ENCODE measurements around the gene AUTS2. TPM values are rescaled to one million over a fixed set of nuclear protein-coding genes. Genes with fewer than 3 reads are reported as not detected.

Gene AUTS2
- total RNA-seq, 1 experiment from 2014 or later, result 50.0 TPM

DNA sequence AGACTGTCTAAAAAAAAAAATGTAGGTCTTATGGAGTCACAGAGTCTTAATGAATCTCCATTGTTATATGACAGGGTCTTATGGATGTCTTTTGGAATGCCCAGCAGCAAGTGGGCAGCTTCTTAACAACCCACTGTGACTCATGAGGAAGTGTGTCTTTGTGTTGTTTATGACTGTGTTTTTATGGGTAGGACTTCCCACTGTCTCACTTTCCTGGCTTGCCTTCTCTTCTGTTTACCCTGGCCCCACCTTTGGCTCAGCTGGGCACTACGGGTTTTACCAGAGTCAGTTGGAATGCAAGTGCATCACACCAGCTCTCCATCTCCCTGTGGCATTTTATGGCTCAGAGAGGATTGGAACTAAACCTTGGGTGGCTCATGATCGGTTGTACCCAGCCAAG, 580.5 kb downstream of the AUTS2 start (continued):
- TF ChIP-seq ESRRA (CRISPR knock-in tag; IDR thresholded peaks at IDR 0.05; ENCODE audit: borderline replicate concordance), result no peak
- TF ChIP-seq NFATC4 (CRISPR knock-in tag; IDR thresholded peaks at IDR 0.05), result no peak
- TF ChIP-seq, protein P1, sequence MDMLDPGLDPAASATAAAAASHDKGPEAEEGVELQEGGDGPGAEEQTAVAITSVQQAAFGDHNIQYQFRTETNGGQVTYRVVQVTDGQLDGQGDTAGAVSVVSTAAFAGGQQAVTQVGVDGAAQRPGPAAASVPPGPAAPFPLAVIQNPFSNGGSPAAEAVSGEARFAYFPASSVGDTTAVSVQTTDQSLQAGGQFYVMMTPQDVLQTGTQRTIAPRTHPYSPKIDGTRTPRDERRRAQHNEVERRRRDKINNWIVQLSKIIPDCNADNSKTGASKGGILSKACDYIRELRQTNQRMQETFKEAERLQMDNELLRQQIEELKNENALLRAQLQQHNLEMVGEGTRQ (CRISPR knock-in tag; IDR thresholded peaks at IDR 0.05), result no peak
- TF ChIP-seq, protein P2, sequence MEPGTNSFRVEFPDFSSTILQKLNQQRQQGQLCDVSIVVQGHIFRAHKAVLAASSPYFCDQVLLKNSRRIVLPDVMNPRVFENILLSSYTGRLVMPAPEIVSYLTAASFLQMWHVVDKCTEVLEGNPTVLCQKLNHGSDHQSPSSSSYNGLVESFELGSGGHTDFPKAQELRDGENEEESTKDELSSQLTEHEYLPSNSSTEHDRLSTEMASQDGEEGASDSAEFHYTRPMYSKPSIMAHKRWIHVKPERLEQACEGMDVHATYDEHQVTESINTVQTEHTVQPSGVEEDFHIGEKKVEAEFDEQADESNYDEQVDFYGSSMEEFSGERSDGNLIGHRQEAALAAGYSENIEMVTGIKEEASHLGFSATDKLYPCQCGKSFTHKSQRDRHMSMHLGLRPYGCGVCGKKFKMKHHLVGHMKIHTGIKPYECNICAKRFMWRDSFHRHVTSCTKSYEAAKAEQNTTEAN (CRISPR knock-in tag; IDR thresholded peaks at IDR 0.05), result no peak

DNA sequence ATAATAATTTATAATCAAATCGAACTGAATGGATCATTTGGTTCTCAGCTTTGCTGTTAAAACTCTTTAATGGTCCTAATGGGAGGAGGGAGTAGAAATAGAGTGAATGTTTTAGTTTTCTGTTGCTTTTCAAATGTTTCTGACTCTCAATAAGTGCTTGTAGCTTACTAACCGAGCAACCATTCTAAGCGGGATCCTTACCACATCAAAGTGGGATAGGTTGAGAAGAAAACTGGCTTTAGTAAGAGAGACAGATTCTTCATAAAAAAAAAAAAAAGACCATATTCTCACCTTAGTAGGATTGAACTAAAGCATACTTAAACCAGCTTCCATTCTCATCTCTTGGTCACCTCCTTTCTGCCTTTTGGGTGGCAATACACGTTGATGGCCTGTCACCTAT, 584.2 kb downstream of the AUTS2 start:
- POLR2A ChIA-PET, result no interaction called here
- Mint-ChIP-seq H3K4me1 (peaks cover 14% of the 10 kb centered on the region), H3K36me3 (no peaks in the 10 kb centered on the region; the same call in 1 of the 2 replicates), H3K27ac (no peak overlapping the region), H3K9me3 (peaks cover 3% of the 10 kb centered on the region; the same call in 1 of the 2 replicates), H3K4me3 (no peak overlapping the region), H3K27me3 (ENCODE audit: low read depth) (no peaks in the 10 kb centered on the region; the same call in 1 of the 2 replicates)
- DNase-seq (ENCODE audit: low spot score) (no peak), ATAC-seq (no peak)
- CTCF ChIA-PET, result no interaction called here
- TF ChIP-seq ELF4 (CRISPR knock-in tag; IDR thresholded peaks at IDR 0.05; ENCODE audit: low read depth), result no peak
- TF ChIP-seq, protein P1 (CRISPR knock-in tag; IDR thresholded peaks at IDR 0.05), result no peak

DNA sequence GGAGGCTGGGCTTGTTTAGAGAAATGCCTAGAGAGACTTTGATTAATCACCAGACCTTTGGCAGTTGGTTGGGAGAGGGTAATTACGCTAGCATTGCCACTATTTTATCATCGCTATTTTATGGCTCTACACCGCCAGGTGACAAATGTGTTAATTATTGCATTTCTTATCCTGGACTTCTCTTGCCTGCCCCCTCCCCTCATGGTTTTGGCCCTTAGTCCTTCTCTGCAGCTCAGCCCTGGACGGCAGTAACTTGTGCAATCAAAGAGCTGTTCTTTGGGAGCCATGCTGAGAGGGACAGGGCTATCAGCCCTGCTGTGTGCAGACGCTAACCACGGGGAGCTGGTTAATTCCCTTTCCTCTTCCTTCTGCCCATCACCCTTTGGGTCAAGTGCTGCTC, 585.0 kb downstream of the AUTS2 start:
- no peak overlapping the region for H3K27ac Mint-ChIP-seq
- peaks cover 3% of the 10 kb centered on the region; the same call in 1 of the 2 replicates for H3K9me3 Mint-ChIP-seq
- POLR2A ChIA-PET, result interaction anchor here (0.5 kb wide), 1 partner anchor 1332 kb away, joined by 4 read pairs; no protein-coding TSS in a partner anchor

DNA sequence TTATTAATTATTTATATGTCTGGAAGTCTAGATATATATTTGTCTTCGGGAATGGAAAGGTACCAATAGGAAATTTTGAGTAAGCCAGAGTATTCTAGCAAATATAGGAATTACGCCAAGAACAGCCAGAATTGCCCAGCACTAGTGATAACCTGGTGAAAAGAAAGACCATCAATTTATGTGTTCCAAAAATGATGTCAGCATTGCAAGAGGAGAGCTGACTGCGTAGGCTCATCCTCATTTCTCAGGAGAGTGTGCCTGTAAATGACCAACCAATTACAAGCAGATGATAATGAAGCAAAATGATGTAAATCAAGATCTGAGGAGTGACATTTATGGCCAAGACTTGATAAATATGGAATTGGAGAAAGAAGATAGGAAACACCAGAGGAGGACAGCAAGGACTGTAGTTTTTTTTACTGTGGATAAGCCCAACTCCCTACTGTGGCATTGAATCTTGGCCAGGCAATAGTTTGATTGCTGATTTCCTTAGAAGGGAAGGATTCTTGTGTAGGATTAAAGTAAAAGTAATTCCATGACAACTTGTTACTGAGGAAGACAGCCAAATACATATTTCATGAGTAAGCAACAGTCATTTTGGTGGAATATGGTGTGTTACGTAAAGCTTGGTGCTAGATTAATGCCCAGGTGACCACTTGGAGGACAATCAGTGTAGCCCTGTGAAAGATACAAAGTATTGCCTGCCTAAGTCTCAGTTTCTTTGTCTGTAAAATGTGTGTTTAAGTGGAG, 590.8 kb downstream of the AUTS2 start:
- Mint-ChIP-seq H3K9me3 (no peaks in the 10 kb centered on the region), H3K4me1 (0 out of 2 replicates have a peak, but pooled peaks cover 4% of the 10 kb centered on the region), H3K27ac (no peak overlapping the region), H3K4me3 (no peak overlapping the region), H3K36me3 (no peaks in the 10 kb centered on the region), H3K27me3 (ENCODE audit: low read depth) (no peaks in the 10 kb centered on the region)
- POLR2A ChIA-PET, result no interaction called here
- ATAC-seq (no peak), DNase-seq (ENCODE audit: low spot score) (no peak)
- CTCF ChIA-PET, result no interaction called here
- no peak for TF ChIP-seq ZNF671 (CRISPR knock-in tag; IDR thresholded peaks at IDR 0.05)
- TF ChIP-seq, protein P3, sequence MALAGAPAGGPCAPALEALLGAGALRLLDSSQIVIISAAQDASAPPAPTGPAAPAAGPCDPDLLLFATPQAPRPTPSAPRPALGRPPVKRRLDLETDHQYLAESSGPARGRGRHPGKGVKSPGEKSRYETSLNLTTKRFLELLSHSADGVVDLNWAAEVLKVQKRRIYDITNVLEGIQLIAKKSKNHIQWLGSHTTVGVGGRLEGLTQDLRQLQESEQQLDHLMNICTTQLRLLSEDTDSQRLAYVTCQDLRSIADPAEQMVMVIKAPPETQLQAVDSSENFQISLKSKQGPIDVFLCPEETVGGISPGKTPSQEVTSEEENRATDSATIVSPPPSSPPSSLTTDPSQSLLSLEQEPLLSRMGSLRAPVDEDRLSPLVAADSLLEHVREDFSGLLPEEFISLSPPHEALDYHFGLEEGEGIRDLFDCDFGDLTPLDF (CRISPR knock-in tag; IDR thresholded peaks at IDR 0.05), result no peak
- TF ChIP-seq, protein P4, sequence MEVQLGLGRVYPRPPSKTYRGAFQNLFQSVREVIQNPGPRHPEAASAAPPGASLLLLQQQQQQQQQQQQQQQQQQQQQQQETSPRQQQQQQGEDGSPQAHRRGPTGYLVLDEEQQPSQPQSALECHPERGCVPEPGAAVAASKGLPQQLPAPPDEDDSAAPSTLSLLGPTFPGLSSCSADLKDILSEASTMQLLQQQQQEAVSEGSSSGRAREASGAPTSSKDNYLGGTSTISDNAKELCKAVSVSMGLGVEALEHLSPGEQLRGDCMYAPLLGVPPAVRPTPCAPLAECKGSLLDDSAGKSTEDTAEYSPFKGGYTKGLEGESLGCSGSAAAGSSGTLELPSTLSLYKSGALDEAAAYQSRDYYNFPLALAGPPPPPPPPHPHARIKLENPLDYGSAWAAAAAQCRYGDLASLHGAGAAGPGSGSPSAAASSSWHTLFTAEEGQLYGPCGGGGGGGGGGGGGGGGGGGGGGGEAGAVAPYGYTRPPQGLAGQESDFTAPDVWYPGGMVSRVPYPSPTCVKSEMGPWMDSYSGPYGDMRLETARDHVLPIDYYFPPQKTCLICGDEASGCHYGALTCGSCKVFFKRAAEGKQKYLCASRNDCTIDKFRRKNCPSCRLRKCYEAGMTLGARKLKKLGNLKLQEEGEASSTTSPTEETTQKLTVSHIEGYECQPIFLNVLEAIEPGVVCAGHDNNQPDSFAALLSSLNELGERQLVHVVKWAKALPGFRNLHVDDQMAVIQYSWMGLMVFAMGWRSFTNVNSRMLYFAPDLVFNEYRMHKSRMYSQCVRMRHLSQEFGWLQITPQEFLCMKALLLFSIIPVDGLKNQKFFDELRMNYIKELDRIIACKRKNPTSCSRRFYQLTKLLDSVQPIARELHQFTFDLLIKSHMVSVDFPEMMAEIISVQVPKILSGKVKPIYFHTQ (CRISPR knock-in tag; IDR thresholded peaks at IDR 0.05), result no peak
- no peak for TF ChIP-seq ZNF317 (CRISPR knock-in tag; IDR thresholded peaks at IDR 0.05; ENCODE audit: borderline replicate concordance, low read depth)
- TF ChIP-seq ZNF138 (CRISPR knock-in tag; conservative IDR thresholded peaks at IDR 0.05), result no peak
- TF ChIP-seq, protein P5, sequence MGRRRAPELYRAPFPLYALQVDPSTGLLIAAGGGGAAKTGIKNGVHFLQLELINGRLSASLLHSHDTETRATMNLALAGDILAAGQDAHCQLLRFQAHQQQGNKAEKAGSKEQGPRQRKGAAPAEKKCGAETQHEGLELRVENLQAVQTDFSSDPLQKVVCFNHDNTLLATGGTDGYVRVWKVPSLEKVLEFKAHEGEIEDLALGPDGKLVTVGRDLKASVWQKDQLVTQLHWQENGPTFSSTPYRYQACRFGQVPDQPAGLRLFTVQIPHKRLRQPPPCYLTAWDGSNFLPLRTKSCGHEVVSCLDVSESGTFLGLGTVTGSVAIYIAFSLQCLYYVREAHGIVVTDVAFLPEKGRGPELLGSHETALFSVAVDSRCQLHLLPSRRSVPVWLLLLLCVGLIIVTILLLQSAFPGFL (CRISPR knock-in tag; IDR thresholded peaks at IDR 0.05; ENCODE audit: borderline replicate concordance), result no peak
- TF ChIP-seq KAT7 (CRISPR knock-in tag; IDR thresholded peaks at IDR 0.05; ENCODE audit: borderline replicate concordance), result no peak
- TF ChIP-seq, protein P6, sequence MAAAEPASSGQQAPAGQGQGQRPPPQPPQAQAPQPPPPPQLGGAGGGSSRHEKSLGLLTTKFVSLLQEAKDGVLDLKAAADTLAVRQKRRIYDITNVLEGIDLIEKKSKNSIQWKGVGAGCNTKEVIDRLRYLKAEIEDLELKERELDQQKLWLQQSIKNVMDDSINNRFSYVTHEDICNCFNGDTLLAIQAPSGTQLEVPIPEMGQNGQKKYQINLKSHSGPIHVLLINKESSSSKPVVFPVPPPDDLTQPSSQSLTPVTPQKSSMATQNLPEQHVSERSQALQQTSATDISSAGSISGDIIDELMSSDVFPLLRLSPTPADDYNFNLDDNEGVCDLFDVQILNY (CRISPR knock-in tag; IDR thresholded peaks at IDR 0.05), result no peak

More for the DNA sequence above, 585.0 kb downstream of the AUTS2 start:
- TF ChIP-seq, protein P7, sequence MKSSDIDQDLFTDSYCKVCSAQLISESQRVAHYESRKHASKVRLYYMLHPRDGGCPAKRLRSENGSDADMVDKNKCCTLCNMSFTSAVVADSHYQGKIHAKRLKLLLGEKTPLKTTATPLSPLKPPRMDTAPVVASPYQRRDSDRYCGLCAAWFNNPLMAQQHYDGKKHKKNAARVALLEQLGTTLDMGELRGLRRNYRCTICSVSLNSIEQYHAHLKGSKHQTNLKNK (CRISPR knock-in tag; IDR thresholded peaks at IDR 0.05), result no peak
- peak; percentile 8; the same call in 1 of the 2 replicates for TF ChIP-seq ZNF423 (CRISPR knock-in tag; IDR thresholded peaks at IDR 0.05)
- TF ChIP-seq, protein P8, sequence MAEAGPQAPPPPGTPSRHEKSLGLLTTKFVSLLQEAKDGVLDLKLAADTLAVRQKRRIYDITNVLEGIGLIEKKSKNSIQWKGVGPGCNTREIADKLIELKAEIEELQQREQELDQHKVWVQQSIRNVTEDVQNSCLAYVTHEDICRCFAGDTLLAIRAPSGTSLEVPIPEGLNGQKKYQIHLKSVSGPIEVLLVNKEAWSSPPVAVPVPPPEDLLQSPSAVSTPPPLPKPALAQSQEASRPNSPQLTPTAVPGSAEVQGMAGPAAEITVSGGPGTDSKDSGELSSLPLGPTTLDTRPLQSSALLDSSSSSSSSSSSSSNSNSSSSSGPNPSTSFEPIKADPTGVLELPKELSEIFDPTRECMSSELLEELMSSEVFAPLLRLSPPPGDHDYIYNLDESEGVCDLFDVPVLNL (CRISPR knock-in tag; IDR thresholded peaks at IDR 0.05; ENCODE audit: borderline replicate concordance, low read depth), result no peak
- no peak for TF ChIP-seq HMGA2 (CRISPR knock-in tag; IDR thresholded peaks at IDR 0.05)
- Mint-ChIP-seq H3K27me3 (ENCODE audit: low read depth) (no peaks in the 10 kb centered on the region; the same call in 1 of the 2 replicates), H3K4me3 (no peak overlapping the region), H3K36me3 (no peaks in the 10 kb centered on the region; the same call in 1 of the 2 replicates), H3K4me1 (peaks cover 14% of the 10 kb centered on the region)
- no peak for DNase-seq (ENCODE audit: low spot score)
- peak; percentile 34; the same call in 1 of the 2 replicates for ATAC-seq
- CTCF ChIA-PET, result no interaction called here
